Kidney (tissue), 14 donors: ENCODE results near the gene RALGAPB. TPM values are rescaled to one million over a fixed set of nuclear protein-coding genes. Genes with fewer than 3 reads are reported as not detected.
"Not testable (repeated sequence)": the region's sequence is repeated elsewhere in the genome, so short reads cannot be mapped to it uniquely, and the experiment has no call there.

Source experiments
- DNase-seq, 5 donors: peaks; one replicate each; pipeline ENCODE4 v3.0.0-alpha.2; 2013 to 2020
- FAIRE-seq: peaks from 2 replicates; lab custom pipeline; 2012; peaks lifted over from hg19 to GRCh38; lab: Jason Lieb, UNC
- H3K27ac ChIP-seq, 2 donors: one replicate each; pipeline ENCODE4 v1.7.0; 2013; ENCODE audit warnings: low read depth in 2 of 2, low read length in 2 of 2, inconsistent platforms in 1 of 2
- H3K27me3 ChIP-seq: one replicate; pipeline ENCODE4 v1.7.1; 2013; ENCODE audit warnings: low read length, inconsistent platforms; ENCODE audit not compliant: control insufficient read depth, insufficient read depth
- H3K36me3 ChIP-seq, 3 donors: one replicate each; pipeline versions ENCODE4 v1.7.0 to v1.7.1; 2013; ENCODE audit warnings: low read length in 3 of 3, control low read depth in 1 of 3, inconsistent platforms in 1 of 3; ENCODE audit not compliant: insufficient read depth in 3 of 3, control insufficient read depth in 2 of 3
- H3K4me1 ChIP-seq, 3 donors: one replicate each; pipeline versions ENCODE4 v1.7.0 to v1.7.1; 2013; ENCODE audit warnings: low read length in 3 of 3, inconsistent platforms in 1 of 3, low read depth in 1 of 3; ENCODE audit not compliant: control insufficient read depth in 2 of 3, insufficient read depth in 2 of 3
- H3K4me3 ChIP-seq, 3 donors: one replicate each; pipeline versions ENCODE4 v1.7.0 to v1.8.1; 2013; ENCODE audit warnings: low read length in 3 of 3, control low read depth in 1 of 3, inconsistent platforms in 1 of 3
- H3K9ac ChIP-seq, 3 donors: one replicate each; pipeline versions ENCODE4 v1.7.0 to v1.7.1; 2013; ENCODE audit warnings: low read length in 3 of 3, control low read depth in 1 of 3, inconsistent platforms in 1 of 3
- H3K9me3 ChIP-seq, 3 donors: one replicate each; pipeline versions ENCODE4 v1.7.0 to v1.7.1; 2013; ENCODE audit warnings: low read length in 3 of 3, control low read depth in 1 of 3, inconsistent platforms in 1 of 3; ENCODE audit not compliant: control insufficient read depth in 2 of 3, insufficient read depth in 1 of 3
- intact Hi-C: fragments of 100-400 bp; cut with DNase I; formaldehyde crosslinking; loops from one replicate; pipeline ENCODE4 v1.11.1; 2022
- polyA plus RNA-seq: library from polyadenylated mRNA; stranded (reverse); fragments of 350-450 nt; fragmentation: Illumina TruSeq; extraction: RNeasy Lipid Tissue Mini Kit (QIAGEN cat#74804); gene quantifications from one replicate; pipeline ENCODE4 v1.2.3, GENCODE V29; 2014; ENCODE audit warnings: low read depth, low replicate concordance; ENCODE audit not compliant: insufficient read depth
- total RNA-seq: library from RNA; stranded (reverse); fragmentation: NEBNext Ultra II Directional; extraction: Animal tissue kit (Norgen Biotek cat#: 25700); gene quantifications from one replicate; pipeline ENCODE4 v1.2.1, GENCODE V29; 2021
- TF ChIP-seq, protein P1 (sequence below): IDR thresholded peaks from 3 replicates; pipeline ENCODE4 v1.5.1; 2012; ENCODE audit warnings: mild to moderate bottlenecking, moderate library complexity, borderline replicate concordance; ENCODE audit not compliant: insufficient read depth; ENCODE audit errors: extremely low read depth
- donor health status: control.
- donor health status: control.
- donor health status: control.
- donor health status: control.
- donor health status: control.
- donor health status: DM: yes; HTN: yes; CAD: no.
- donor health status: Normal renal cell carcinoma (clear cell type).

RALGAPB gene
- total and polyA plus RNA-seq, 2 donors from 2014 or later: 9.4 to 43.3 TPM

DNA sequence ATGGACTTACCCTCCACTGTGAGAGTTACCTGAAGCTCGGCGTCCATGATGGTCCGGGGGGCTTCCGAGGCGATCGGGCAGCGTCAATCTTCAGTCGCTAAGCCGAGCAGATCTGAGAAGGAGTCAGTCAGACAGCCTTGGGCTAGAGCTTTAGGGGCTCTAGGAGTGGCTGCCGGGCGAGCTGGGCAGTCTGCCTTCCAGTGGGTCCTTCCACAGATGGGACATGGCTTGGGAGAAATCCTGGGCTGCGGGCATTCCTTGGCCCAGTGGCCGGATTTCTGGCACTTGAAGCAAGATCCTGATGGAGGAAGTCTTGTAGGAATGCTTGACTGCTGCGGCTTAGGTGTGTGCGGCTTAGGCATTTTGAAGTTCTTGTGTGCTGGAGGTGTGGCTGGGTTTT, 123.2 kb downstream of the RALGAPB start:
- H3K36me3 ChIP-seq, H3K9ac ChIP-seq, H3K27me3 ChIP-seq, H3K9me3 ChIP-seq, H3K4me3 ChIP-seq, H3K27ac ChIP-seq, DNase-seq, FAIRE-seq, intact Hi-C loops, H3K4me1 ChIP-seq: not testable (repeated sequence)

DNA sequence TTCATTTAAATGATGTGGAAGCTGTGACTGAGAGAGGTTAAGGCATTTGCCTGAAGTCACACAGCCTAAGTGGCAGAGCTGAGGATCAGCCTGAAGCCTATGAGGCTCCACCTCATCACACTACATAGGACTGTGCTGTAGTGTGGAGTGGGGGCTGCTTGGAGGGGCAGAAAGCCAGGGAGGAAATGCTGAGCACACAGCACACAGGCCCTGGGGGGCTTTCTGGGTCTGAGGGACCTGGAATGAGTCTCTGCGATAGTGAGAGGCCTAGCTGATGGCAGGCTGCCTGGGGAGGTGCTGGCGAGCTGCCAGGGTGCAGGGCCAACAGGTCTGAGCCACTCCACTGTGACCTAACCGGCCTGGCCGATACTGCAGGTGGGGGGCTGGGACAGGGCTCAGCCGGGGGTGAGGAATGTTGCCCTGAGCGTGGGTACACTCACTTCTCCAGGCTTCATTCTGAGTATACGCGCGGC, 126.8 kb downstream of the RALGAPB start:
- Histone ChIP-seq H3K27ac (peak overlapping the region; percentile 38 to 71), H3K27me3 (no peaks in the 10 kb centered on the region), H3K9me3 (no peaks in the 10 kb centered on the region), H3K9ac (no peak overlapping the region), H3K4me3 (no peak overlapping the region), H3K36me3 (no peaks in the 10 kb centered on the region), H3K4me1 (peaks cover 0 to 13% (median 0%) of the 10 kb centered on the region in 3 donors)
- intact Hi-C loops: no loop called here
- FAIRE-seq (no peak), DNase-seq (peak; percentile 46 to 96 (median 71))
- TF ChIP-seq, protein P1, sequence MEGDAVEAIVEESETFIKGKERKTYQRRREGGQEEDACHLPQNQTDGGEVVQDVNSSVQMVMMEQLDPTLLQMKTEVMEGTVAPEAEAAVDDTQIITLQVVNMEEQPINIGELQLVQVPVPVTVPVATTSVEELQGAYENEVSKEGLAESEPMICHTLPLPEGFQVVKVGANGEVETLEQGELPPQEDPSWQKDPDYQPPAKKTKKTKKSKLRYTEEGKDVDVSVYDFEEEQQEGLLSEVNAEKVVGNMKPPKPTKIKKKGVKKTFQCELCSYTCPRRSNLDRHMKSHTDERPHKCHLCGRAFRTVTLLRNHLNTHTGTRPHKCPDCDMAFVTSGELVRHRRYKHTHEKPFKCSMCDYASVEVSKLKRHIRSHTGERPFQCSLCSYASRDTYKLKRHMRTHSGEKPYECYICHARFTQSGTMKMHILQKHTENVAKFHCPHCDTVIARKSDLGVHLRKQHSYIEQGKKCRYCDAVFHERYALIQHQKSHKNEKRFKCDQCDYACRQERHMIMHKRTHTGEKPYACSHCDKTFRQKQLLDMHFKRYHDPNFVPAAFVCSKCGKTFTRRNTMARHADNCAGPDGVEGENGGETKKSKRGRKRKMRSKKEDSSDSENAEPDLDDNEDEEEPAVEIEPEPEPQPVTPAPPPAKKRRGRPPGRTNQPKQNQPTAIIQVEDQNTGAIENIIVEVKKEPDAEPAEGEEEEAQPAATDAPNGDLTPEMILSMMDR: no peak

DNA sequence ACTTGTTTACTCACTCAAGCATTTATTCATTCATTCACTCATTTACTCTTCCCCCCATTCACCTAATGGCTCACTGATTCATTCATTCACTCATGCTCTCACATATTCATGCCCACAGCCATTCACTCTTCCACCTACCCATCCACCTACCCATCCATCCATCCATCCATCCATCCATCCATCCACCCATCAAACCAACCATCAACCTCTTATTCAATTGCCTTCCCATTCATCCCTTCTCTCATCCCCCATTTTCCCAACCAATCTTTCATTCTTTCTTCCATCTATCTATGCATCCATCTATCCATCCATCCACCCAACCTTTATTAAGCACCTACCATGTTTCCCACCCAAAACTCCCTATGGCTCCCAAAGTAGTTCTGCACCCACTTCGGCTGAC, 127.4 kb downstream of the RALGAPB start:
- no peak overlapping the region for H3K4me3 ChIP-seq
- peak overlapping the region; percentile 38 to 53 for H3K27ac ChIP-seq
- TF ChIP-seq, protein P1: no peak
- H3K36me3 ChIP-seq: no peaks in the 10 kb centered on the region
- H3K27me3 ChIP-seq: no peaks in the 10 kb centered on the region
- intact Hi-C loops: no loop called here
- no peak for DNase-seq
- no peaks in the 10 kb centered on the region for H3K9me3 ChIP-seq
- FAIRE-seq: no peak
- H3K4me1 ChIP-seq: peaks cover 0 to 13% (median 0%) of the 10 kb centered on the region in 3 donors
- no peak overlapping the region for H3K9ac ChIP-seq

DNA sequence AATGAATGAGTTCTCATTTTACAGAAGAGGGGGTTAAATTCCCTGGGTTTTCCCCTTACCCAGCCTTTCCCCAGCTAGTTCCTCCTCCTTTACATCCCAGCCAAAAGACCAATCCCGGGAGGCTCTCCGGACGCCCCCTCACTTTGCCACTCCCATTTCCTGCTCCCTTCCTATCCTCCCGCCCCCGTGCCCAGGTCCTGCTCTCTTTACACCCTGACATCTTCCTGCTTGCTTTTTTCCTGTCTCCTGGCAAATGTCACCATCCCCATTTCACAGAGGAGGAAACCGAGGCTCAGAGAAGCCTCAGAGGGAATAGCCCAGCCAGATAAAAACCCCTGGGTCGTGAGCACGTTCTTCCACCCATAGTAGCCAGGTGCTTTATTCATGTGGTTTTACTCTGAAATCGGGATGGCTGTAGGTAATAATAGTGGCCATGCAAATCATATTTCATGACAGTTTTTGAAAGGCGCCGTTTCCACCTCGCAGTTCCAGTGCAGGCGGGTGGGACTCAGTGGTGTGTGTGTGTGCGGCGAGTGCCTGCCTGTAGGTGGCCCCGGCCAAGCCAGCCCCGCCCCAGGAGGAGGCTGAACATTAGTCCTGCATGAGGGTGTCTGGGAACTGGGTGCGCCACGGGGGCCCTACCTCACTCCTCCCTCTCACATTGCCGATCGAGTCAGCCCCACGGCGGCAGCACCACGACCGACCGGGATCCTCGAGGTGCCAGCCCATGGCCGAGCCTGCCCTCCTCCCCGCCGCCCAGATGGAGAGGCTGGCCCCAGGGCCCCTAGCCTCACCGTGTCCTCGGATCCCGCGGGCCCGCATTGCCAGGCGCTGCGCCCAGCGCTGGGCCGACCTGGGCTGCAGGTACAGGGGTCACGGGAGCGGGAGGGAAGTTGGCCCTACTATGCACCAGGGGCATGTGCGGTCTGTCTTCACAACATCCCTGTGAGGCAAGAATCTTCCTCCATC, 128.9 kb downstream of the RALGAPB start, which contains the start of gene ARHGAP40:
ARHGAP40 (plus strand) TSS at position 594 of the 969 bp plus-strand sequence.
- H3K27me3 ChIP-seq: no peaks in the 10 kb centered on the region
- no peaks in the 10 kb centered on the region for H3K9me3 ChIP-seq
- no peak within 1 kb of the TSS for H3K27ac ChIP-seq
- TF ChIP-seq, protein P1: no peak
- intact Hi-C loops: no loop called here
- peak within 1 kb of the TSS in 1 of 3 donors; percentile 38 for H3K4me3 ChIP-seq
- H3K4me1 ChIP-seq: peaks cover 0 to 13% (median 0%) of the 10 kb centered on the region in 3 donors
- no peak within 1 kb of the TSS for H3K9ac ChIP-seq
- peak; percentile 52 to 87 (median 55) for DNase-seq
- no peak for FAIRE-seq
- H3K36me3 ChIP-seq: no peaks in the 10 kb centered on the region
